DMS 273 (cell line): ENCODE data around the gene SP140L.
"Not testable (repeated sequence)": the region's sequence is repeated elsewhere in the genome, so short reads cannot be mapped to it uniquely, and the experiment has no call there.

Source experiments
- DNase-seq: peaks from one replicate; lab custom pipeline; 2025; ENCODE audit not compliant: unreplicated experiment; lab: John Stamatoyannopoulos, UW

SP140L gene

DNA sequence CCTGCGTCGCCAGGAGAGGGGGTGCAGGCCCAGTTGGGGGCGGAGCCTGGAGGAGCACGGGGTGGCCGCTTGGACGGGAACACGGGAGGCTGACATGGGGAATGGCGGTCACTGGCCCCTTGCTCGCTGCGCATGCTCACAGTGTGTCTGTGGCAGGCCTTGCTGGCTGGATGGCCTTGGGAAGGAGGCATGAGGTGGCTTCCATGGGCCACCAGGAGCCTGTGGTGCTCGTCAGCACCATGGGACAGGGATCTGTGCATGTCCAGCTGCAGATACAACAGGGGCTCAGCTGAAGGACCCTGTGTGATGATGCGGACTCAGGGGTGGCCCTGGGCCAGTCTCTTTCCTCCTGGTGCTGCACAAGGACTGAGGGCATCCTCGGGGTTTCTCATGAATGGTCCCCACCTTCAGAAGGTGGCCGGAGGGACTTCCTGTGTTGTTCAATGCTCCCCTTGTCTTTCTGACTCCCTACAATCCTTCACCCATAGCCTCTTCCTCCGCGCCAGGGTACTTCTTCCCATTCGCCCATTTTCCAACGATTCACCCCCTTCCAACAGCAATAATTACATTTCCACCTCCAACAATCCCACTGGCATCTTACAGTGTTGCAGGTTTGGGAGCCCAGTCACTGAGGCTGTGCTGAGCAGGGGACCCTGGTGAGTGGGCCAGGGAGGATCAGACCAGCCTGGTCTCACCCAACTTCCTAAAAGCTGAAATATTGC lies 3.4 kb upstream of the SP140L start:
- DNase-seq: peak; percentile 27

DNA sequence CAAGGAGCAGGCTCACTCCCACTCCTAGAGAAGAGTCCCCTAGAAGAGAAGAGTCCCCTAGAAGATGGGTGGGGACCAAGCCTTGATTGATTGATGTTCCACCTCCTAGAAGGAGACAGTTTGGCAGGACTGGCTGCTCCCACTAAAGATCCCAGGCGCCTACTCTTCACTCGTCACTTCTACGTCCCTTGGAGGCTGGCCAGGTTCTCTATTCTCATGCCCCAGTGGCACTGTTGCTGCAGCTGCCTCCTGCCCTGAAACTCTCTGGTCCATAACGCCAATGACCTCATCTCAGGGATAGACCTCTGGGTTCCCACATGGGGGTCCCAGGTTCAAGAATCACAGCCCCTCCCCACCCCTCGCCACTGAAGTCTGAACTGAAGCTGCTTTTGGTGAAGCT lies 2.5 kb upstream of the SP140L start:
- no peak for DNase-seq

DNA sequence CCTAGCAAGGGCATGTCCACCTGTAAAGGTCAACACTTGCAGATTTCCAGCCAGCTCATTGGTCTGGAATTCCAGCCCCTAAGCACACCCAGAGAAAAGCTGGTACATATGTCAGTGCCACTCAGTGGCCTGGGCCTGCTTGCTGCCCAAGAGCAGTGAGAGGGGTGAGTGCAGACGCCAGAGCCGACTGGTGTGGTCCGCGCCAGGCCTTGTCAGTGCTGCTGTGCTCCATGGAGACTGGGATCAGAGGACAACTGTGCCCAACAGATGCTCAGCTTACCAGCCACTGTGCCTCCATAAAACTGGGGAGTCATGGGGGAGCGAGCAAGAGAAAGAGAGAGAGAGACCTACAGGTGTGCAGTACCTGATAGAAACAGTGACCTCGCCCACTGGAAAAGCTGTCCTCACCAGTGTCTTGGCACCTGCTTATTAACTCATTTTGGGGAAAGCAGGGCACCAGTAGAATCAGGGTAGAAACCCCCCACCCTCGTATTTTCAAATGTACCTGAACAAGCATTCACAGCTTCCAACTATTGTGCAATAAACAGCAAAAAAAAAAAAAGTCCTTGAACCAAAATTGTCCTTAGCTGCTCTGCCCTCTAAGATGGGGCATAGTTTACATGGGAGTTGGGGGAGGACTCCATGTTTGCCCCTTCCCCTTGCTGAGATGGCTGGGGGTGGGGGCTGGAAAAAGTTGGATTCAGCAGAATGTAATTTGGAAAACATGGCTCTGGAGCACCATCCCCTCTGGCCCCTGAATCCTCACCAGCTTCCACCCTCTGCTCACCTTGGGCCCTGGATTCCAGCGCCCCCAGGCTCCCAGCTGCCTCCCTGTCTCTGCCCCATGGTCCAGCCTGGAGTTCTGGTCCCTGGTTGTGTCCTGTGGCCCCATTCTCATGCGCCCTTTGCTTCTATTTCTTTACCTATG lies 1.4 kb upstream of the SP140L start:
- DNase-seq: no peak

- DNase-seq: no peak
Observed at GRCh38 chr2:230327418-230328154, 593 bp downstream of the SP140L start.

DNA sequence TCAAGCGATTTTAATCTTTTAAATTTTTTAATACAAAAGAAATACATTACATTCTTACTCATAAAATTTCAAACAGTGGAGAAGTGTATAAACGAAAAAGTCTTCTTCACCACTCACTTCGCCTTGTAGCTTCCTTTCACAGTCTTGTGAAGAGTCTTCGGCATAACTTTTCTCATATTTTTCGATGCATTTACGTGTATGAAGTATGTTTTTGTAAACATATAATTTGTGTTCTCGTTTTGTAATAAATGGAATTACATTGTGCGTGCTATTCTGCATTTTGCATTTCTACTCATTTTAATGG lies 1.1 kb downstream of the SP140L start:
- DNase-seq: no peak

GRCh38 chr2:230329946-230330605 lies 3.1 kb downstream of the SP140L start:
- DNase-seq: no peak

DNA sequence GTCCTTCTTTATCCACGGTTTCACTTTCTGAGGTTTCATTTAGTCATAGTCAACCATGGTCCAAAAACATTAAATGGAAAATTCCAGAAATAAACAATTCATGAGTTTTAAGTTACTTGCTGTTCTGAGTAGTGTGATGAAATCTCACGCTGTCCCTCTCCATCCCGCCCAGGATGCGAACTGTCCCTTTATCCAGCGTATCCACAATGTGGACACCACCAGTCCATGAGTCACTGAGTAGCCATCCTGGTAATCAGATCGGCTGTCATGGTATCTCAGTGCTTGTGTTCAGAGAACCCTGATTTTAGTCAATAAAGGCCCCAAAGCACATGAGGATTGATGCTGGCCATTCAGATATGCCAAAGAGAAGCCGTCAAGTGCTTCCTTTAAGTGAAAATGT lies 3.7 kb downstream of the SP140L start:
- DNase-seq: no peak

DNA sequence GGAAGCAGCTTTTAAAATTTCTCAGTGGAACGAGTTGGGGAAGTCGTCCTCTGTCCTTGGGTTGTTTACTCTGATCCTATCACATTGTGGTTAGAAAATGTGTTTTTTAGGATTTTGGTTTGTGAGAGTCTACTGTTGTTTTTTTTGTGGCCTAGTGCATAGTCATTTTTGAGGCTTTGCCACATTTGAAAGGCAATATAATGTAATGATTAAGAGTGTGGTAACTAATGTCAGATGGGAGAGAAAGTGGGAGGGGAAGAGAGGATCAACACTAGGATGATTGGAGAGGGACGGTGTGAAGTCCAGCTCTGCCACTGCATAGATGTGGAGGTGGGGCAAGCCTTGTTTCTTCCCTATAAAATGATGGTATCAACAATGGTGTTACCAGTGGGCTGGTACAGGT lies 8.5 kb downstream of the SP140L start:
- DNase-seq: no peak

DNA sequence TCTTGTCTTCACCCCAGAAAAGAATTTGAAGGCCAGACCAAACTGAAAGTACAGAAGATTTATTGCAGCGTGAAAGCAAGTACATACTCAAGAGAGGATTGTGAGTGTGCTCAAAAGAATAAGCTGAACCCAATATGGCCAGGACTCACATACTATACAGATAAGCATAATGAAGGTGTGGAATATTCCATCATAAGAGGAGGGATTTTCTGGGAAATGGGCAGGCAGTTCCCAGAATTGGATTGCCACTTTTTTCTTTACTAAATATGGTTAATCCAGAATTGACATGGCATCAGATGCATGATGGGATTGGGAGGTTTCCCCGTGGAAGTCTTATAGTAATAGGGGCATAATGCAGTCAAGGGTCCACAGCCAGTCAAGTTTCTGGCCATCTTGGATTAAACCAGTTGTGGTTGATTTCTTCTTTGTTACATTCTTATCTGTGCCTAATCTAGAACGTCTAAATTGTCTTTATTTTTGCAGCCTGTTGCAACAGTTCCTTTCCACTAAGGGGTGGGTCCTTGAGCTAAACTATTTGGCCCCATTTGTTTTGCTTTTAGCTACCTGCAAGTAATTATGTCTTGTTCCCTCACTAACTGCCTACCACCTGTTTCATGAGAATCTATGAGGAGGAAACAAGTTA lies 9.0 kb downstream of the SP140L start:
- no peak for DNase-seq

- not testable (repeated sequence) for DNase-seq
Observed at GRCh38 chr2:230341936-230342528, 15.0 kb downstream of the SP140L start.

GRCh38 chr2:230343041-230343624 lies 16.1 kb downstream of the SP140L start:
- DNase-seq: not testable (repeated sequence)

GRCh38 chr2:230343747-230344146 lies 16.8 kb downstream of the SP140L start:
- DNase-seq: no peak

- DNase-seq: no peak
Observed at GRCh38 chr2:230346465-230346864, 19.5 kb downstream of the SP140L start.

DNA sequence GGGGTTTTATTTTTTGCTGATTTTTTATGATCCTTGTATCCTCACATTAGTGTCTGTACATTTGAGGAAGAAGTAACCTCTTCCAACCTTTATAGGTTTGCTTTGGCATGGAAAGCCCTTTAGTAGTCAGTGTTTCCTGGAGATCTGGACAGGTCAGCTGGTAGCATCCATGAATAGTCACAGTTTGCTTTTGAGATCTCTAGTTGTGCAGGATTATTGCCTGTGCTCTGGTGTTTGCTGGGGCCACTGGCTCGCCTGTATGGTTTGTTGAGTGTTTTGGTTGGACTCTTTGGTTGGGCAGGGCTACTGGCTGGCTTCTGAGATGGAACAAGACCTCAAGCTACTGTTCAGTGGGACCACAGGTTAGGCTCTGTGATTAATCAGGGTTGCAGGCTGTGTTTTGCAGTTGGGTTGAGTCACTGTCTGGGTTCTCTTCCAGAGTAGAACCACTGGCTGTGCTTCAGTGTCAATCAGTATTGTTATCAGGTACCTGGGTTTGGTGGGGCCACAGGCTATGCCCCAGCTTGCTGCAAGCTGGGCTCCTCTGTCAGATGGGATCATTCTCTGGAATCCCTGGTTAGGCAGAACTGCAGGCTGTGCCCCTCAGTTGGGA lies 20.0 kb downstream of the SP140L start:
- DNase-seq: no peak

DNA sequence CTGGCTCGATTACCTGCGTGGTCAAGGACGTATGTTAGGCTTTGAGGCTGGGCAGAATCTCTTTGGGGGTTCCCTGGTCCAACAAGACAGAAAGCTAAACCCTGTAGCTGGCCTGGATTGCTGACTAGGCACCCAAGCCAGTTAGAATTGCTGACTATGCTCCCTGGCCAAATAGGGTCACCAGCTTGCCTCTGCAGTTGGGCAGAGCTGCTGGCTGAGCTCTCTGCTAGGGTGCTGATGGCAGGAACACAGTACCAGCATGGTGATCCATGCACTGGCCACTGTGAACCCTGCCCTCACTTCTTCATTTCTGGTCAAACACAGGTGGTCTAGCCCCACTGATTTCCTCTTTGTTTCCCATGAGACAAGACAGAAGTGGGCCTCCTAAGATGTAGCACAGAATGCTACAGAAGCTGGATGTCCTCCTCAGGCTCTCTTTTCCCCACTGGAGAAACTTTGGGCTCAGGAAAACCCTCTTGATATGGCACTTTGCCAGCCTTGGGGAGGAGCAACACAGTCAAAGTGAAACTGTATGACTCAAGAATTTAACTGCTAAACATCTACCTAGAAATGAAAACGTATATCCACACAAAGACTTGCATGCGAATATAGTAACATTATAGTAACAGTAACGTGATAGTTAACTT lies 20.8 kb downstream of the SP140L start:
- DNase-seq: no peak

DNA sequence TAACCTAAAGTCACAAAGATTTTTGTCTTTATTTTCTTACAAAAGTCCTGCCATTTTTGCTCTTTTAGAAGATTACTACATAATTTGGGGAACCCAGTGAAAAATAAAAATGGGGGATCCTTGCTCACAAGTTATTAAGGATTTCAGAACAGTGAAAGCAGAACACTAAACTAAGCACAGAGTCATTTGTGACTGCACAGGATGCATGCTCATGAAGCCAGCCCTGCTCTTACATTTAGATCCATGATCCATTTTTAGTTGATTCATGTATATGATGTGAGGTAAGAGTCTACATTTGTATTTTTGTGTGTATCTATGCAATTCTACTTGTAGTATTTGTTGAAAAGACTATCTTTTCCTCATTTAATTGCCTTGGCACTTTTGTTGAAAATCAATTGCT lies 21.8 kb downstream of the SP140L start:
- DNase-seq: no peak

GRCh38 chr2:230356084-230356483 lies 29.1 kb downstream of the SP140L start:
- DNase-seq: no peak

- DNase-seq: no peak
Observed at GRCh38 chr2:230358305-230358704, 31.3 kb downstream of the SP140L start.

DNA sequence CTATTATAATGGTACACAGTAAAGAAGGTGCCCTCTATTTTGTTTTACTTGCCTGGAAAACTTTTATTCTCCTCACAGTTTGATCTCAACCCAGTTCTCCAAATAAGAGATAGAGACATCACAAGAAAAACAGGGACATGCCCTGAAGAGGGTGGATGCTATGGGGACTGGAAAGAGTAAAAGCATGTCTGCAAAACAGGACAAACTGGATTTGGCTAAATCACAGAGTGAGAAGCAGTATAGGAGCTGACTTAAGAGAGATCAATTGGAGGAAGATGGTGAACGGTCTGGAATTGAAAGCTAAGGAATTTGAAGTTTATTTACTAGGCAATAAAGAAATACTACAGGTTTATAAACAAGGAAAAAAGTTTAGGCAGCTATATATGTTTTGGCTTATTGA lies 33.0 kb downstream of the SP140L start:
- DNase-seq: no peak
